Stomach (tissue), 9 donors: ENCODE results near the gene CYP2W1. TPM values are rescaled to one million over a fixed set of nuclear protein-coding genes. Genes with fewer than 3 reads are reported as not detected.

Experiments
- DNase-seq, 2 donors: peaks; one replicate each; pipeline versions ENCODE4 v3.0.0 to v3.0.0-alpha.2; 2013 to 2019
- H3K27ac ChIP-seq, 5 donors: fragments of 200-600 bp in 4 of 5; sonication (generic) in 4 of 5; one replicate each; pipeline ENCODE4 v1.5.1; 2013 to 2019; ENCODE audit warnings: mild to moderate bottlenecking in 1 of 5, moderate library complexity in 1 of 5
- H3K27me3 ChIP-seq, 3 donors: fragments of 200-600 bp; sonication (generic); one replicate each; pipeline ENCODE4 v1.5.1; 2017 to 2019; ENCODE audit warnings: mixed run types in 1 of 3
- H3K36me3 ChIP-seq, 4 donors: fragments of 200-600 bp; sonication (generic); 1 replicate in 3 of 4; 2 replicates in 1 of 4; pipeline ENCODE4 v1.5.1; 2016 to 2019
- H3K4me1 ChIP-seq, 4 donors: fragments of 200-600 bp; sonication (generic); one replicate each; pipeline ENCODE4 v1.5.1; 2016 to 2019
- H3K4me3 ChIP-seq, 4 donors: fragments of 200-600 bp; sonication (generic) in 3 of 4; one replicate each; pipeline ENCODE4 v1.5.1; 2016 to 2019; ENCODE audit warnings: mild to moderate bottlenecking in 1 of 4
- H3K9me3 ChIP-seq, 4 donors: fragments of 200-600 bp; sonication (generic); one replicate each; pipeline ENCODE4 v1.5.1; 2016 to 2019
- EP300 ChIP-seq: sonication (generic); formaldehyde crosslinking; IDR thresholded peaks from one replicate; pipeline ENCODE4 v1.6.1; 2017; ENCODE audit warnings: antibody characterized with exemption
- POLR2A ChIP-seq, 4 donors: fragments of 450-650 bp; IDR thresholded peaks; one replicate each; pipeline ENCODE4 v1.6.1; 2016; ENCODE audit warnings: antibody characterized with exemption in 4 of 4, control low read depth in 2 of 4, mild to moderate bottlenecking in 1 of 4, moderate library complexity in 1 of 4
- POLR2AphosphoS5 ChIP-seq, 3 donors: sonication (generic); formaldehyde crosslinking; IDR thresholded peaks; one replicate each; pipeline ENCODE4 v1.6.1; 2016; ENCODE audit warnings: antibody characterized with exemption in 3 of 3
- WGBS, 5 donors: extraction: QIAGEN DNeasy Blood & Tissue Kit in 3 of 5; methylation state at CpG; one replicate each; pipeline versions ENCODE4 v1.1.5 to v1.1.7; 2013 to 2018; 5-methylcytosine and 5-hydroxymethylcytosine counted together
- intact Hi-C: fragments of 100-400 bp; cut with DNase I; formaldehyde crosslinking; loops from one replicate; pipeline ENCODE4 v1.15.1; 2023; ENCODE audit warnings: low total_unique reads
- polyA plus RNA-seq, 3 donors: library from polyadenylated mRNA; stranded (reverse); fragments of 200-250 nt; gene quantifications; one replicate each; pipeline ENCODE4 v1.2.3, GENCODE V29; 2013
- total RNA-seq, 5 donors: library from RNA; depleted of rRNA; stranded (reverse); fragments of >200 nt; gene quantifications; one replicate each; pipeline versions ENCODE4 v1.1.0 to v1.2.3, GENCODE V29; 2014 to 2016
- TF ChIP-seq, protein P1 (sequence below), 7 experiments: fragments of 450-650 bp in 4 of 7; fragments of 200-600 bp in 3 of 7; sonication (generic) in 3 of 7; IDR thresholded peaks; one replicate each; pipeline ENCODE4 v1.5.1; 2016 to 2019; ENCODE audit warnings: antibody characterized with exemption in 7 of 7, control low read depth in 2 of 7, mild to moderate bottlenecking in 1 of 7
- donor health status: healthy with polysubstance abuse.
- donor health status: Bipolar disorder and iron deficiency.
- donor health status: healthy.

Gene CYP2W1
- total and polyA plus RNA-seq, 8 donors, result 0.31 to 7.0 (median 0.65) TPM; not detected in 5

DNA sequence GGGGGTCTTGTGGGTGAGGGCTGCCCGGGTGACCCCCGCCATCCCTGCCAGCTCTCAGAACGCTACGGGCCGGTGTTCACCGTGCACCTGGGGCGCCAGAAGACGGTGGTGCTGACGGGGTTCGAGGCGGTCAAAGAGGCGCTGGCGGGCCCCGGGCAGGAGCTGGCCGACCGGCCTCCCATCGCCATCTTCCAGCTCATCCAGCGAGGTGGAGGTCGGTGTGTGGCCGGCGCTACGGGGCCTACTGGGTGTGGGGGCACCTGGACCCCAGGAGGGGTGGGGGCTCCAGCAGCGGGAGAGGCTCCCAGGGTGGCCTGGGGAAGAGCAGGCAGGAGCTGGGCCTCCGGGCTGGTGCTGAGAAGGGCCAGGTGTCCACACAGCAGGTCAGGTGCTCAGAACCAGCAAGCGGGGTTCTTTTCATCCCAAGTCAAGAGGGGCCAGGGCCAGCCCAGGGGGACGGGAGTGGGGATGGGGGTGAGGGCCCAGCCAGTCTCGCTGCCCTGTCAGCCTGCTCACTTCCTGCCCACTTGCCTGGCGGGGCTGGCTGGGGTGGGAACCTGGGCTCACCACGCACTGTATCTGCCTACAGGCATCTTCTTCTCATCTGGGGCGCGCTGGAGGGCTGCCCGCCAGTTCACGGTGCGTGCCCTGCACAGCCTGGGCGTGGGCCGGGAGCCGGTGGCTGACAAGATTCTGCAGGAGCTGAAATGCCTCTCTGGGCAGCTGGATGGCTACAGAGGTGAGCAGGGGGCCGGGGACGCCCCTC, 1.6 kb downstream of the CYP2W1 start:
- DNase-seq, result no peak
- Histone ChIP-seq H3K36me3 (no peaks in the 10 kb centered on the region), H3K27me3 (peaks cover 10 to 78% (median 34%) of the 10 kb centered on the region in 3 donors), H3K4me1 (peaks cover 9 to 35% (median 32%) of the 10 kb centered on the region in 4 donors), H3K27ac (no peak overlapping the region), H3K4me3 (no peak overlapping the region), H3K9me3 (no peaks in the 10 kb centered on the region)
- 78 to 85% (median 81%) methylated on average over 29 to 39 of the region's 39 CpGs for WGBS, 5 donors
- intact Hi-C loops, result no loop called here
- TF ChIP-seq, protein P1, sequence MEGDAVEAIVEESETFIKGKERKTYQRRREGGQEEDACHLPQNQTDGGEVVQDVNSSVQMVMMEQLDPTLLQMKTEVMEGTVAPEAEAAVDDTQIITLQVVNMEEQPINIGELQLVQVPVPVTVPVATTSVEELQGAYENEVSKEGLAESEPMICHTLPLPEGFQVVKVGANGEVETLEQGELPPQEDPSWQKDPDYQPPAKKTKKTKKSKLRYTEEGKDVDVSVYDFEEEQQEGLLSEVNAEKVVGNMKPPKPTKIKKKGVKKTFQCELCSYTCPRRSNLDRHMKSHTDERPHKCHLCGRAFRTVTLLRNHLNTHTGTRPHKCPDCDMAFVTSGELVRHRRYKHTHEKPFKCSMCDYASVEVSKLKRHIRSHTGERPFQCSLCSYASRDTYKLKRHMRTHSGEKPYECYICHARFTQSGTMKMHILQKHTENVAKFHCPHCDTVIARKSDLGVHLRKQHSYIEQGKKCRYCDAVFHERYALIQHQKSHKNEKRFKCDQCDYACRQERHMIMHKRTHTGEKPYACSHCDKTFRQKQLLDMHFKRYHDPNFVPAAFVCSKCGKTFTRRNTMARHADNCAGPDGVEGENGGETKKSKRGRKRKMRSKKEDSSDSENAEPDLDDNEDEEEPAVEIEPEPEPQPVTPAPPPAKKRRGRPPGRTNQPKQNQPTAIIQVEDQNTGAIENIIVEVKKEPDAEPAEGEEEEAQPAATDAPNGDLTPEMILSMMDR (IDR thresholded peaks at IDR 0.05), result no peak
- no peak for TF ChIP-seq EP300
- TF ChIP-seq POLR2AphosphoS5 (IDR thresholded peaks at IDR 0.05), result no peak
- TF ChIP-seq POLR2A (IDR thresholded peaks at IDR 0.05), result no peak

DNA sequence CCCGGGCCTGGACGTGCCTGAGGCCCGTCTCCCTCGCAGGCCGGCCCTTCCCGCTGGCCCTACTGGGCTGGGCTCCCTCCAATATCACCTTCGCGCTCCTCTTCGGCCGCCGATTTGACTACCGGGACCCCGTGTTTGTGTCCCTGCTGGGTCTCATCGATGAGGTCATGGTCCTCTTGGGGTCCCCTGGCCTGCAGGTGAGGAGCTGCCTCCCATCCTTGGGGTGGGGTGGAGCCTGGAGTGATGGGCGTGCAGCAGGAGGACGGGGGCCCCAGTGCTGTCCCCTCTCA, 2.1 kb downstream of the CYP2W1 start:
- Histone ChIP-seq H3K4me1 (peaks cover 9 to 35% (median 32%) of the 10 kb centered on the region in 4 donors), H3K36me3 (no peaks in the 10 kb centered on the region), H3K9me3 (no peaks in the 10 kb centered on the region), H3K27me3 (peaks cover 10 to 78% (median 34%) of the 10 kb centered on the region in 3 donors), H3K4me3 (no peak overlapping the region), H3K27ac (no peak overlapping the region)
- intact Hi-C loops, result no loop called here
- TF ChIP-seq POLR2AphosphoS5 (IDR thresholded peaks at IDR 0.05), result no peak
- TF ChIP-seq POLR2A (IDR thresholded peaks at IDR 0.05), result no peak
- TF ChIP-seq, protein P1 (IDR thresholded peaks at IDR 0.05), result no peak
- TF ChIP-seq EP300, result no peak
- DNase-seq, result no peak
- 77 to 86% (median 81%) methylated on average over 10 to 16 of the region's 16 CpGs for WGBS, 5 donors

DNA sequence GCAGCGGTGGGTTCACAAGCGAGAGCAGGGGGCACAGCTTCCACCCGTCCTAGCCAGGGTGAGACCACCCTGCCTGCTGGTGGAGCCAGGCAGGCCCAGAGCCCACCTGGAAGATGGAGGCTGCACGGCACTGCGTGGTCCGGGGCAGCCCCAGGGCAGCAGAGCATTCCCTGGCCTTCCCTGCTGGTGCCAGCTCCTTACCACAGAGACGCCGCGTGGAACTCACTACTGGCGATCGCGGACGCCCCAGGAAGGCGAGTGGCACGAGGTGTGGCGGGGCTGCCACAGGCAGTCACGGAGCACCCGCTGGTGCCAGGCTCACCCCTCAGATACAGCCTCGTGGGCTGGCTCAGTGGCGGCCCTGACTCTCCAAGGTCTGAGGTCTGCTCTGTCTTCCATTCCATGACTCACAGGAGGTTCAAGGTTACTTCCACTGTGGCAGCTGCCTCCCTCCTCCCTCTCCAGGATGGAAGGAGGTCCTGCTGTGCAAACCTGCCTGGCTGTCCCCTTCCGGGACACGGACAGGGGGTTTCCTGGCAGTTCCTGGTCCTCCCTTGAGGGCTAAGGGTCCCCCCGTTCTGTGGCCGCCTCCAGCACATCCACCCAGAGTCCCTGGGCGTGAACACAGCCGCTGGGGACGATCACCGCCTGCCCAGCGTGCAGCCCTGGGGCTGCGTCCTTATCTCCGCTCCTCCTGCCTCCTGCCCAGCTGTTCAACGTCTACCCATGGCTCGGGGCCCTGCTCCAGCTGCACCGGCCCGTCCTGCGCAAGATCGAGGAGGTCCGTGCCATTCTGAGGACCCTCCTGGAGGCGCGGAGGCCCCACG, 3.1 kb downstream of the CYP2W1 start:
- H3K36me3 ChIP-seq, result no peaks in the 10 kb centered on the region
- TF ChIP-seq, protein P1 (IDR thresholded peaks at IDR 0.05), result no peak
- H3K27me3 ChIP-seq, result peaks cover 10 to 88% (median 34%) of the 10 kb centered on the region in 3 donors
- H3K4me1 ChIP-seq, result peaks cover 9 to 35% (median 32%) of the 10 kb centered on the region in 4 donors
- H3K9me3 ChIP-seq, result no peaks in the 10 kb centered on the region
- intact Hi-C loops, result no loop called here
- no peak overlapping the region for H3K27ac ChIP-seq
- 33 to 59% (median 38%) methylated on average over 18 to 41 of the region's 41 CpGs for WGBS, 5 donors
- H3K4me3 ChIP-seq, result no peak overlapping the region
- peak in 1 of 2 donors; percentile 73 for DNase-seq

DNA sequence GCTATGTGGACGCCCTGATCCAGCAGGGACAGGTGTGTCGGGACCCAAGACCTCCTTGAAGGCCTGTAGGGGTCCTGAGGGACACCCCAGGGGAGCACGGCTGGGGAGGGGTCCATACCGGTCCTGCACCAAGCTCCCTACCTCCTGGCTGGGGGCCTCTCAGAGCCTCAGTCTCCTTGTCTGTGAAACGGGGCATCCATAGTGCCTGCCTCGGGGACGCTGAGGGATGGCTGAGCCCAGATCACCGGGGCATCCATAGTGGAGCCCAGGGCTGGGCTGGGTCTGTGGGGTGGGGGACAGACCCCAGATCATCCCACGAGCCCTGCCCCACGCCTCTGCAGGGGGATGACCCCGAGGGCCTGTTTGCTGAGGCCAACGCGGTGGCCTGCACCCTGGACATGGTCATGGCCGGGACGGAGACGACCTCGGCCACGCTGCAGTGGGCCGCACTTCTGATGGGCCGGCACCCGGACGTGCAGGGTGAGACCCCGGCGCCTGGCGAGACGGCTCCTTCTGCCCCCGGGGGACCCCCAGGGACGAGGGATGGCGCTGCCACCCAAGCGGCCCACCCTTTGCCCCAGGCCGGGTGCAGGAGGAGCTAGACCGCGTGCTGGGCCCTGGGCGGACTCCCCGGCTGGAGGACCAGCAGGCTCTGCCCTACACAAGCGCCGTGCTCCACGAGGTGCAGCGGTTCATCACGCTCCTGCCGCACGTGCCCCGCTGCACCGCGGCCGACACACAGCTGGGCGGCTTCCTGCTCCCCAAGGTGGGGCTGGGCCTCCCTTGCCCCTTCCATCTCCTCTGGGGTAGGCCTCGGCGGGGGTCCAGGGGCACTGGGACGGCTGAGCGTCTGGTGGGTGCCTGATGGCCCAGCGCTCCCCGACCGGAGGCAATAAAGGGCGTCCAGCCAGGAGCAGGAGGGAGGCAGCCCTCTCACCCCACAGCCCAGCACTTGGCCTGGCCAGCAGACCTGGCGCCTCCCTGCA, 4.1 kb downstream of the CYP2W1 start:
- 75 to 86% (median 85%) methylated on average over 18 to 56 of the region's 56 CpGs for WGBS, 5 donors
- peaks cover 9 to 35% (median 32%) of the 10 kb centered on the region in 4 donors for H3K4me1 ChIP-seq
- no peak for TF ChIP-seq EP300
- TF ChIP-seq, protein P1 (IDR thresholded peaks at IDR 0.05), result no peak
- no peak for TF ChIP-seq POLR2A (IDR thresholded peaks at IDR 0.05)
- TF ChIP-seq POLR2AphosphoS5 (IDR thresholded peaks at IDR 0.05), result no peak
- intact Hi-C loops, result no loop called here
- no peak overlapping the region for H3K27ac ChIP-seq
- H3K4me3 ChIP-seq, result no peak overlapping the region
- H3K27me3 ChIP-seq, result peaks cover 9 to 86% (median 34%) of the 10 kb centered on the region in 3 donors
- no peaks in the 10 kb centered on the region for H3K9me3 ChIP-seq
- DNase-seq, result no peak
- no peaks in the 10 kb centered on the region for H3K36me3 ChIP-seq
